ENCODE data around the gene PCDHA2.
"Not testable (repeated sequence)": the region's sequence is repeated elsewhere in the genome, so short reads cannot be mapped to it uniquely, and the experiment has no call there.

DNA sequence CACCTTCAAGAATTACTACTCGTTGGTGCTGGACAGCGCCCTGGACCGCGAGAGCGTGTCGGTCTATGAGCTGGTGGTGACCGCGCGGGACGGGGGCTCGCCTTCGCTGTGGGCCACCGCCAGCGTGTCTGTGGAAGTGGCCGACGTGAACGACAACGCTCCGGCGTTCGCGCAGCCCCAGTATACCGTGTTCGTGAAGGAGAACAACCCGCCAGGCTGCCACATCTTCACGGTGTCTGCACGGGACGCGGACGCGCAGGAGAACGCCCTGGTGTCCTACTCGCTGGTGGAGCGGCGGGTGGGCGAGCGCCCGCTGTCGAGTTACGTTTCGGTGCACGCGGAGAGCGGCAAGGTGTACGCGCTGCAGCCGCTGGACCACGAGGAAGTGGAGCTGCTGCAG lies 28.3 kb downstream of the PCDHA2 start:
- TF ChIP-seq POLR2A (IDR thresholded peaks at IDR 0.05; ENCODE audit: low read depth, low read length); POLR2AphosphoS5 (IDR thresholded peaks at IDR 0.05; ENCODE audit: low read depth, low read length); POU2F2 (IDR thresholded peaks at IDR 0.05; ENCODE audit: low read depth, low read length); TAF1 (IDR thresholded peaks at IDR 0.05; ENCODE audit: low read depth, low read length); SPI1 (IDR thresholded peaks at IDR 0.05; ENCODE audit: low read depth, low read length); PAX5 (IDR thresholded peaks at IDR 0.05; ENCODE audit: insufficient read depth, low read length, severe bottlenecking): not testable (repeated sequence)
